ENCODE results near the gene DNHD1. TPM values are rescaled to one million over a fixed set of nuclear protein-coding genes. Genes with fewer than 3 reads are reported as not detected.

DNHD1 gene
- total RNA-seq, 4 donors from 2014 or later, result 9.9 to 30.3 (median 14.3) TPM

DNA sequence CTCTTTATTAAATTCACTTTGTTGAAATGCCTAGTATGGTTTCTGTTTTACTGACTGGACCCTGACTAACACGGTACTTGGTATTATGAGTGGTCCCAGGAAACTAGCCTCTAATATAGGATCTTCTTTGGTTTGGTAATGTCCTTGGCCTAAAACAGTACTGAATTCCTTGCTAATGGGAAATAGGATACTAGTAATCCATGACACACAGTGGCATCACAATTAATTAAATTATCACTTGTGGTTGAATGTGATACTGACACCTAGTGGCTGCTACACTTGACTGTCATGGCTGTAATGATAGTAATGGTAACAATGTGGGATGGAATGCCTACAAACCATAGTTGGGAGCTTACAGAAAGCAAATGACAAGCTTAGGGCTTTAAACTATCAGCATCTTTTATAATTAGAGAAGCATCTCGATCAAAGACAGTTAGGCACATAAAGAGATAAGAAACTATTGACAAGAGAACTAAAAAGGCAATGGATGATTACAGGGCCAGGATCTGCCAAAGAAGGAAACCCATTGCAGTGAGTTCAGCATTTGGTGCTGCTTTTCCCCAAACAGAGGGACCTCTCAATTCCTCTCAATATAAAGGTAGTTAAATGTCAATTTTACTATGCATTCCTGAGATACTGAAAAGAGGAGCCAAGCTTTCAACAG, 8.6 kb downstream of the DNHD1 start:
- TF ChIP-seq, protein P1, sequence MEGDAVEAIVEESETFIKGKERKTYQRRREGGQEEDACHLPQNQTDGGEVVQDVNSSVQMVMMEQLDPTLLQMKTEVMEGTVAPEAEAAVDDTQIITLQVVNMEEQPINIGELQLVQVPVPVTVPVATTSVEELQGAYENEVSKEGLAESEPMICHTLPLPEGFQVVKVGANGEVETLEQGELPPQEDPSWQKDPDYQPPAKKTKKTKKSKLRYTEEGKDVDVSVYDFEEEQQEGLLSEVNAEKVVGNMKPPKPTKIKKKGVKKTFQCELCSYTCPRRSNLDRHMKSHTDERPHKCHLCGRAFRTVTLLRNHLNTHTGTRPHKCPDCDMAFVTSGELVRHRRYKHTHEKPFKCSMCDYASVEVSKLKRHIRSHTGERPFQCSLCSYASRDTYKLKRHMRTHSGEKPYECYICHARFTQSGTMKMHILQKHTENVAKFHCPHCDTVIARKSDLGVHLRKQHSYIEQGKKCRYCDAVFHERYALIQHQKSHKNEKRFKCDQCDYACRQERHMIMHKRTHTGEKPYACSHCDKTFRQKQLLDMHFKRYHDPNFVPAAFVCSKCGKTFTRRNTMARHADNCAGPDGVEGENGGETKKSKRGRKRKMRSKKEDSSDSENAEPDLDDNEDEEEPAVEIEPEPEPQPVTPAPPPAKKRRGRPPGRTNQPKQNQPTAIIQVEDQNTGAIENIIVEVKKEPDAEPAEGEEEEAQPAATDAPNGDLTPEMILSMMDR (IDR thresholded peaks at IDR 0.05; ENCODE audit: low read depth), result no peak

DNA sequence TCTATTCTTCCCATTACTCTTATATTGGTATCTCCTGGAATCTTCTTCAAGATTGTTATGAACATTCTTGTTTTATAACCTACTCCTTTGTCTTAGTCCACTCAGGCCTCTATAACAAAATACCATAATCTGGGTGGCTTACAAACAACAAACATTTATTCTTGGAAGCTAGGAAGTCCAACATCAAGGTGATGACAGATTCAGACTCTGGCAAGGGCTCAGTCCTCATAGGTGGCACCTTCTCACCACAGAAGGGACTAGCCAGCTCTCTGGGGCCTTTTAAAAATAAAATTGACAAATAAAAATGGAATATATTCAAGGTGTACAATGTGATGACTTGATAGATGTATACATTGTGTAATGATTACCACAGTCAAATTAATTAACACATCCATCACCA, 19.8 kb downstream of the DNHD1 start:
- TF ChIP-seq, protein P1 (IDR thresholded peaks at IDR 0.05; ENCODE audit: low read depth), result no peak

DNA sequence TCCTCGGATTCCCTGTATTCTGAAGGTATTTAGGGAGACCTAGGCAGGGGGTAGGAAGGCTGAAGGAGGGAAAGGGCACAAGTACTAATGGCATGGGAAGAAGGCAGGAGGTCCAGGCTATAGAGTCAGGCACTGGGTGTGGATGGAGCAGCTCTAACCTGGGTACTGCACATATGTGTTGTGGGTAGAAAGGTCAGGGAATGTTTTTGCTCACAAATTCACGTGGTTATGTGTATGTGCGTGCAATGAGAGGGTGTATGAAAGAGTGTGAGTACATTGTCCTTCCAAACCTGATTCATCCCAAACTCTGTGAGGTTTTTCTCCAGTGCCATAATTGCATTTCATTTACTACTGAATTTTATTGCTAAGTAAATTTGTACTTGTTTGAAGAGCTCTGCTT, 23.2 kb downstream of the DNHD1 start:
- TF ChIP-seq, protein P1 (IDR thresholded peaks at IDR 0.05; ENCODE audit: low read depth), result no peak

DNA sequence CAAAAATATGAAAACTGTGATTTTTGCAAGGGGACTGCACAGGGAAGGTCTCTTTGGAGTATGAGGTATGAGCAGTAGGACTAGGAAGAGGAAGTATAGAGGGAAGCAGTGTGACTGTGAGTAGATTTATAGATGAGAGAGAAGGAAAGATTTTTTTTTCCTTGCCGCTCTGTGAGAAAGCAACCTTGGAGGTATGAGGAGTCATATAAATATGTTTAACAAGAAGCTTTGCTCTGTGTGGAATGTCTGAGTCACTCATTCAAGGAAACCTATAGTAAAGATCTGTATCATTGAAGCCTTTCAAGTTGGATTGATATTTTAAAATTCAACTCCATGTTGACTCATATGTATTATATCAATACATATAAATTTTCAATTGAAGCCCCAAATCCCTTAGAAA, 26.2 kb downstream of the DNHD1 start:
- TF ChIP-seq, protein P1 (IDR thresholded peaks at IDR 0.05; ENCODE audit: low read depth), result no peak

- TF ChIP-seq, protein P1 (IDR thresholded peaks at IDR 0.05; ENCODE audit: low read depth), result no peak
These were observed 29.5 kb downstream of the DNHD1 start for GRCh38 chr11:6526411-6527135.

DNA sequence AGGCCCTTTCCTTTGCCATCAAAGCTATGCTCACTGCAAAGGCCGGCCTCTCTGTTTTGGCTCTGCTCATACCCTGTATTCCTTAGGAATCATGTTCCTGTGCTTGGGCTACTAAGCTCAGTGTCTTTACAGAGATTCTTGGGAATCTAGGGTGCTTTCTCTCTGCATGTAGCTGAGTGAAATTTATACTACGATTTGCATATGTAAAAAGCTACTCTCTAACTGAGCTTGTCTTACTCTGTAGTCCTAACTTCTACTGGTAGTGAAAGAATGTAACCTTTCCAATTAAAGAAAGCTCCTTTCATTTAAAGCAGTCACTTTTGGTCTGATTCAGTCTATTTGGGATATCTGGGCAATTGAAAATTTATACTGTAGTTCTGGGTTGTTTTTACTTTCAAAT, 32.2 kb downstream of the DNHD1 start:
- TF ChIP-seq, protein P1 (IDR thresholded peaks at IDR 0.05; ENCODE audit: low read depth), result no peak

DNA sequence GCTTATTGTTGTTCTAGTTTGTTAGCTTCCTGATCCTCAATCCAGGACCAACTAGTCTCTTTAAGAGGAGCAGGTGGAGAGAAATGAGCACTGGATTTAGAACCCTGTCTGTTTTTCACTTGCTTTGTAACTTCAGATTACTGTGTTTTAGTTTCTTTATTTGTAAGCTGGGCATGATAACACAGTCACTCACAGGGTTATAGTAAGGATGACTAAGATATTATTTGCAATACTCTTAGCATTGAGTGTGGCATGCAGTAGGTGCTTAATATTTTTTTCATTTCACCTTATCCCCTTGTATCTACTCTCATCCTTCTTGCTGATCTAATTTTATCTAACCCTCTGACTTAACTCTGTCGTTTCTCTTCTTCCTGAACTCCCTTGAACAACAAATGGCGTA, 33.8 kb downstream of the DNHD1 start:
- TF ChIP-seq, protein P1 (IDR thresholded peaks at IDR 0.05; ENCODE audit: low read depth), result no peak

Data from subcutaneous adipose tissue (tissue), 4 donors.